ENCODE results near the gene MTMR4.
A peak's percentile ranks its signal among the peaks of the same experiment; 100 is the strongest.
"Not testable (repeated sequence)": the region's sequence is repeated elsewhere in the genome, so short reads cannot be mapped to it uniquely, and the experiment has no call there.

Gene MTMR4

GRCh38 chr17:58513965-58514769 lies at the start of gene MTMR4:
Gene MTMR4, minus strand, starts transcription at chr17:58514638. Its CDS starts 231 bp downstream, at chr17:58514407.
- peak; percentile 76 for DNase-seq

DNA sequence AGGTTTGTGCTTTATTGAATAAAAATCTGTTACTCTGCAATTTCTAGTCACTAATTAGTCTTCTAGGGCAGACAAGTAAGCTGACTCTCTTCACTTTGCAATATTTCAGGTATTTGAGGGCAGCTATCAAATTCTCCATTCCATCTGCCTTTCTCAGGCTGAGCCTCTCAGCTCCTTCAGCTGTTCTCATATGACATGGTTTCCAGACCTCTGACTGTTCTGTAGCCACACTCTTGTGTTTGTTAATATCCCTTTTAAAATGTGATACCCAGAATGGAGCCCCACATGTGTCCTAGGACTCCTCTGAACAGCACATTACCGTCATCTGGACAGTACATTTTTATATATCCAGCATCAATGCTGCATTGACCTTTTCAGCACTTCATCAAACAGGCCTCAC lies 46.1 kb upstream of the MTMR4 start:
- no peak for DNase-seq

DNA sequence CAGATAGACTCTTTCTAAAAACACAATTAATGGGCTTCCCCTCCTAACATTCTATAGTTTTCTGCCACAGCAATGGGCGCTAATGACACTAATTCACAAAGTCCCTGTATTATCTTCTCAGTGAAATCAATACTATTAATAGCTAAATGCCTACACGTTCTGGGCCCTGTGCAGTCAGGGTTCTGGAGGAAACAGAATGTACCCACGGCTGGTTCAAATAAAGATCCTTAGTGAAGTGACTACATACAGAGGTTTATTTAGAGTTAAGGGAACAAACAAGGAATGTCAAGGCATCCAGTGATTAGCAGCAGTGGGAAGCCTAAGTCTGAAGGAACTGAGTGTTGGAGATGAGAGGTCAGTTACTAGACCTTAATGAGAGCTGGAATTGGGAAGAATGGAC lies 43.5 kb upstream of the MTMR4 start:
- no peak for DNase-seq

GRCh38 chr17:58556833-58557250 lies 42.4 kb upstream of the MTMR4 start:
- DNase-seq, result no peak

GRCh38 chr17:58555109-58555508 lies 40.7 kb upstream of the MTMR4 start:
- not testable (repeated sequence) for DNase-seq

DNA sequence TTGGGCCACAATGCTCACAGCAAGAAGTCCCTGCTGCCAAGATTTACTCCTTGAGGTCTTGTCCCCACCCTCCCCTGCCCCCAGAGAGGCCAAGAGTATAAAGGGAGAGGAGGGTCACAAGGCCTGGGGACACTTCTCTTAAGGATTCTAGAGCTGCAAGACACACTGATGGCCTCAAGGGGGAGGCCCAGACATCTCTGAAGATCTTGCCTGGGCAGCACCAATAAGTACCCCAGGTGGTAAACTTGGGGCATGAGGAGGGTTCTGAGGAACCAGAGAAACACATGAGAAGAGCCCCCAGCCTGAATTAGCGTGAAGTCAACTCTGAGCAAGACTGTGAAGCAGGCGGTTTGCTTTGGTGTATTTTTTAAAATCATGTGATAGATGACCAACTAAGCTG lies 26.8 kb upstream of the MTMR4 start:
- DNase-seq, result no peak

DNA sequence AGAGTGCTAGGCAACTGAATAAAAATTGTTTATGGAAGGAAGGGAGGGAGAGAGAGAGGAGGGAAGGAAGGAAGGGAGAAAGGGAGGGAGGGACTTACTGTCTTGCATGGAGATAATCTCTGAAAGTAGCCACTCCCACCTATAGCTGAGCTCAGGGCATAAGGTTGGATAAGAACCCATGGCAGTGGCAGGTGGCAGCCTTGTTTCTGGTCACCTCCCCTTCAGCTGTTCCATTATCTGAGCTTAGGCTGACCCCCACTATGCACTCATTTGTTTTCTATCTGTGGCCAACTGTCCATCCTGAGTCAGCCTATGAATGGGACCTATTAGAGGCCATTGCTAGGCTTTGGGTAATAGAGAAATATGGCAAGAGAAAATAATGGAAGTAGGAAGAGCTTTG lies 25.3 kb upstream of the MTMR4 start:
- DNase-seq, result no peak

- no peak for DNase-seq
These were observed 24.5 kb upstream of the MTMR4 start for GRCh38 chr17:58538811-58539409.

- DNase-seq, result no peak
These were observed 22.8 kb upstream of the MTMR4 start for GRCh38 chr17:58537266-58537665.

DNA sequence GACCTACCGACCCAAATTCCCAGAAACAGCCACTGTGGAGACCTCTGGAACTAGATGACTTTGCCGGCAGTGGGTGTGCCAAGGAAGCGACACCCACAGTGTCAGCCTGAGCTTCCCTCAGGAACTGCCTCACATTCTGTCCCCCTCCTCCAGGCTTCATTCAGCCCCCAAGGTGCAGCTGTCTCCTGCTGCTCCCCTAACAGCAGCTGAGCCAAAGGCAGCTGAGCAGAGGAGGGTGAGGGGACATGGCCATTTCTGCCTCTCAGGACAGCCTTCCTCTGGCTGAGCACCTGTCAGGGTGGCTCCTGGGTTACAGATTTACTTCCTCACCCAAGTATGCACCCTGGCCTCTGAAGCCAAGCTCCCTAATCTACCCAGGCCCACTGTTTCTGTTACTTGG lies 22.1 kb upstream of the MTMR4 start:
- DNase-seq, result no peak

- no peak for DNase-seq
These were observed 21.0 kb upstream of the MTMR4 start for GRCh38 chr17:58535431-58535830.

- no peak for DNase-seq
These were observed 20.5 kb upstream of the MTMR4 start for GRCh38 chr17:58534901-58535421.

- DNase-seq, result no peak
These were observed 19.9 kb upstream of the MTMR4 start for GRCh38 chr17:58534331-58534730.

- DNase-seq, result no peak
These were observed 19.3 kb upstream of the MTMR4 start for GRCh38 chr17:58533616-58534188.

DNA sequence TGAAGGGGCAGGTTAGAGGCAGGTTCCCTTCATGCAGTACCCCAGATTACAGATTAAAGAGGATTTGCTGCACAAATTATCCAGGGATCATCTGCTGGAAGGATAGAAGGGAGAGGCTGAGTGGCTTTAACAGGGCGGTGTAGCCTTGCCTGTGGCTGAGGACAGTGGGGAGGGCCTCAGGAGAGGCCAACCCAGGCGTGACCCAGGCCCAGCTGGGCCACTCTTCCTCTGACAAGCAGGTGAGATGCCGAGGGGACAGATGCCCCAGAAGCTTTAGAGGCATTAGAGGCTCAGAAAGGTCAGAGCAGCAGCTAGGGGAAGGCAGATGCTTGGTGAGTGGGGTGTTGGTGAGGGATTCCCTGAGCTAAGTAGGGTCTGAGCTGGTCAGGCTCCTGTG lies 18.1 kb upstream of the MTMR4 start:
- no peak for DNase-seq

- peak; percentile 61 for DNase-seq
These were observed 17.5 kb upstream of the MTMR4 start for GRCh38 chr17:58531661-58532554.

DNA sequence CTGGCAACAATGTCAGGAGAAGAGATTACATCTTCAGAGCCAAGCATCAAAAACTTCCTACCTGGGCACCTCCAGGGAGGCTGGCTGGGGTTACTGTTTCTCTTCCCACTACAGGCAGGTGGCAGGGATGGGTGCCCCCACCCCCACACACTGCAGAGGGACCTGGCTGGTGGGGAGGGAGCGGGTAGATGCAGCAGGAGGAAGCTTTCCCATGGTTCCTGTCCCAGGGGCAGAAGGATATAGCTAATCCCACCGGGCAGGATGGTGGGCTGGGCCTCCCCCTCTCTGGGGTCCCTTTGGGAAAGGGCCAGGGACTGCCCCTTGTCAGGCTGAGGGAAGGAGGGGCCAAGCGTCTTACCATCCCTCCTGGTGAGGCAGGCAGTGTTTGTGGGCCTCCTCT lies 16.7 kb upstream of the MTMR4 start:
- DNase-seq, result no peak

DNA sequence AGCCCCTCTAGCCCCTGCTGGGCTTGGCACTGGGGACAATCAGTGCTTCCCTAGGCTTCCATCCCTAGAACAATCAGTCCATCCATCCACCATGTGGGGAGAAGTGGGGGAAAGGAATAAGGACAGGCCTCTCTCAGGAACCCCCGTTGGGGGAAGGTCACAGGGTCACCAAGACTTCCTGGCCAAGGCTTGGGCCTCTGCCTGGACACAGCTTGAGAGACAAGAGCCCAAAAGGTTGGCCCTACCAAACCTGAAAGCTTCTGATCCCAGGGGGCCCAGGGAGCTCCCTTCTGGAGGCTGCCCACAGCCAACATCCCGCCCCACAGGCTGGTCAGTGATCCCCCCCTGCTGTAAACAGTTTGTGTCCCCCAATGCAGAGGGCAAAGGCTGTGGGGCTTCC lies 16.2 kb upstream of the MTMR4 start:
- DNase-seq, result no peak

GRCh38 chr17:58529275-58529674 lies 14.8 kb upstream of the MTMR4 start:
- no peak for DNase-seq

DNA sequence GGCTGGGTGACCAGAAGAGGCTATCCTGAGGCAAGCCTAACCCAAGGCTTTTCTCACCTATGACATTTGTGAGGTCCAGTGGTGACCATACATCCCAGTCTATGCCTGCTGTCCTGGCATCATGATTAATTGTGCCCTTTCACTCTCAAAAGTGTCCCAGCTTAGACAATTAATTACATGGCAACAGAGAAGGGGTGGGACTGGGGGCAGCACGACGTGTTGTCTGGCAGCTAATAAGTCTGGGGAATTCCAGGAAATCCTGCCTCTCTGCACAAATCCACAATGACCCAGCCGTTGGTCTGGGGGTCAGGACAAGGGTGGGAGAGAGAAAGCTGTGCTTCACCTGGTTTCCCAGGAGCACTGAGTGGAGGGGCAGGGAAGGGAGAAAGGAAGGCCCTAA lies 14.0 kb upstream of the MTMR4 start:
- DNase-seq, result no peak

DNA sequence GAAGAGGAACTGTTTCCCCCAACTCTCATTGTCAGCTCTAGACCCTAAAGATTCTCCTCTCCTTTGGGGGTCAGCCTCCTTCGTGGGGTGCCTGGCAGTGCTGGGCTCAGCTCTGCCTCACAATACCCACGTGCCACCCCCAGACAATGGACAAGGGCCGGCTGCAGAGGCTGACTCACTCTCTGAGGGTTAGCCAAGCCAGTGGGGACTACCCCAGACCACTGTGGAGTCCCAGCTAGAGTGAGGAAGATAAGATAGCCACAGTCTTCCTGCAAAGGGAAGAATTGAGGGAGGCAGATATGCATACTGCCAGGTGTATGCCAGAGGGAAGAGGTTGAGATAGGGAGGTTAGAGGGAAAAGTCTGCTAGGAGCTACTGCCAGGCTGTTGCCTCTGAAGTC lies 13.5 kb upstream of the MTMR4 start:
- no peak for DNase-seq

GRCh38 chr17:58527306-58527705 lies 12.9 kb upstream of the MTMR4 start:
- no peak for DNase-seq

GRCh38 chr17:58525239-58525638 lies 10.8 kb upstream of the MTMR4 start:
- DNase-seq, result no peak

Measured in stimulated activated CD4-positive, alpha-beta T cell treated with anti-CD3 and anti-CD28 coated beads, Interleukin-12 subunit alpha, Interleukin-12 subunit beta, amount 100 ng/mL, for 4 hours (primary cell).